Endothelial cell of umbilical vein (primary cell): ENCODE data around the gene SLC10A7.

Source experiments
- EZH2 ChIP-seq: IDR thresholded peaks from 2 replicates; pipeline ENCODE4 v1.6.1; 2012; ENCODE audit warnings: borderline replicate concordance, low read depth, mild to moderate bottlenecking, moderate library complexity, low read length, inconsistent platforms; ENCODE audit not compliant: severe bottlenecking
- POLR2A ChIP-seq: IDR thresholded peaks from 2 replicates; pipeline ENCODE4 v1.6.1; 2012; ENCODE audit warnings: low read depth, mild to moderate bottlenecking, control low read depth, low read length
- POLR2AphosphoS5 ChIP-seq: IDR thresholded peaks from 2 replicates; pipeline ENCODE4 v1.6.1; 2012; ENCODE audit warnings: low read depth, mild to moderate bottlenecking, control low read depth, low read length, moderate library complexity; ENCODE audit not compliant: insufficient read depth
- TF ChIP-seq, protein P1 (sequence below), 2 donors: IDR thresholded peaks; 1 replicate in 1 of 2; 2 replicates in 1 of 2; pipeline ENCODE4 v1.5.1; 2011; ENCODE audit warnings: low read length in 2 of 2, mild to moderate bottlenecking in 2 of 2, moderate library complexity in 2 of 2, control low read depth in 1 of 2, inconsistent platforms in 1 of 2, low read depth in 1 of 2; ENCODE audit not compliant: insufficient read depth in 1 of 2; ENCODE audit errors: extremely low read depth in 1 of 2

DNA sequence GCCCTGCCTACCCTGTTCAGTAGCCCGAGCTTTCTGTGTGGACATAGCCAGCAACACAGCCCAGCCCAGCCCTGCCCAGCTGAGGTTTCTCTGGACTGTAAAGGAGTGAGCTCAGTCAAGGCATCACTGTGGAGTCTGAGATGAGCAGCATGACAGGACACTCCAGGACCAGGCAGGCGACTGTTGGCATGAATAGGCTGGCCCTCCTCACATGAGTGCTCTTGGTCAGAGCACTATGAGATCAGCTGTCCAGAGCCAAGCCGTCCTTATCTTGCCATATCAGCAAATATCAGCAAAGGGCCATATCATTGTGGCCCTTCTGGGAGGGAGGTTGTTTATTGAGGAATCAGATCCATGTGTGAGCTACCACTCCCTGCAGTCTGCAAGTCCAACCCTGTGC, 276.5 kb downstream of the SLC10A7 start:
- TF ChIP-seq, protein P1, sequence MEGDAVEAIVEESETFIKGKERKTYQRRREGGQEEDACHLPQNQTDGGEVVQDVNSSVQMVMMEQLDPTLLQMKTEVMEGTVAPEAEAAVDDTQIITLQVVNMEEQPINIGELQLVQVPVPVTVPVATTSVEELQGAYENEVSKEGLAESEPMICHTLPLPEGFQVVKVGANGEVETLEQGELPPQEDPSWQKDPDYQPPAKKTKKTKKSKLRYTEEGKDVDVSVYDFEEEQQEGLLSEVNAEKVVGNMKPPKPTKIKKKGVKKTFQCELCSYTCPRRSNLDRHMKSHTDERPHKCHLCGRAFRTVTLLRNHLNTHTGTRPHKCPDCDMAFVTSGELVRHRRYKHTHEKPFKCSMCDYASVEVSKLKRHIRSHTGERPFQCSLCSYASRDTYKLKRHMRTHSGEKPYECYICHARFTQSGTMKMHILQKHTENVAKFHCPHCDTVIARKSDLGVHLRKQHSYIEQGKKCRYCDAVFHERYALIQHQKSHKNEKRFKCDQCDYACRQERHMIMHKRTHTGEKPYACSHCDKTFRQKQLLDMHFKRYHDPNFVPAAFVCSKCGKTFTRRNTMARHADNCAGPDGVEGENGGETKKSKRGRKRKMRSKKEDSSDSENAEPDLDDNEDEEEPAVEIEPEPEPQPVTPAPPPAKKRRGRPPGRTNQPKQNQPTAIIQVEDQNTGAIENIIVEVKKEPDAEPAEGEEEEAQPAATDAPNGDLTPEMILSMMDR (IDR thresholded peaks at IDR 0.05; ENCODE audit: extremely low read depth in 1 of 2, insufficient read depth in 1 of 2, low read depth in 1 of 2, low read length in 2 of 2): no peak
- TF ChIP-seq EZH2 (no peak), POLR2A (no peak), POLR2AphosphoS5 (no peak)
